Activated CD4-positive, CD25-positive, alpha-beta regulatory T cell (primary cell): ENCODE data around the gene SH3BP2.
A peak's percentile ranks its signal among the peaks of the same experiment; 100 is the strongest.

Source experiments
- DNase-seq, 4 experiments: peaks; one replicate each; lab custom pipeline; 2025; lab: John Stamatoyannopoulos, UW

The SH3BP2 gene

DNA sequence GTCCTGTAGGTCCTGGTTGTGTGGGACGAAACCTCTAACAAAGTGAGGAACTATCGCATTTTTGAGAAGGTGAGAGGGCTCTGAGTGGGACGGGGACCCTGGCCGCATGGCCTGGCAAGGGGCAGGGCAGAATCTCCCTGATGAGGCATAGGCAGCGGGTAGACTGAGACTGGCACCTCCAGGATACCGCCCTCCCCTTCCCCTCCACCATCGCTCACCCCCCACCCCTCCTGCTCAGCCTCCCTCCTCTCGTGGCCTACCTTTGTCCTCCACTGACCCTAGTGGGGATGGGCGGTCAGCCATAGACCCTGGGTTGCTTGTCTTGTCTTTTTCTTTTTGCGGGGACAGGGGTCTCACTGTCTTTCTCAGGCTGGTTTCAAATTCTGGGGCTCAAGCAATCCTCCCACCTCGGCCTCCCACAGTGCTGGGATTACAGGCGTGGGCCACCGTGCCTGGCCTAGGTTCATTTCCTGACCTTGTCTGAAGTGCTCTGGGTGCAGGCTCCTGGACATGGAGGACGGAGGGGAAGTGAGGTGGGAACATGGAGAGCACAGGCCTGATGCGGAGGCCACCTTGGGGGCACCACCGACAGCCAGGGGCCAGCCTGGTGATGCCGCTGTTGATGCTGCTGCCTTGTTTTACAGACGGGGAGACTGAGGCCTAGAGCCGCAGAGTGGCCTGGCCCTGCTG lies 40.2 kb downstream of the SH3BP2 start:
- no peak for DNase-seq

- no peak for DNase-seq
These were observed 40.8 kb downstream of the SH3BP2 start for GRCh38 chr4:2833671-2834000.

DNA sequence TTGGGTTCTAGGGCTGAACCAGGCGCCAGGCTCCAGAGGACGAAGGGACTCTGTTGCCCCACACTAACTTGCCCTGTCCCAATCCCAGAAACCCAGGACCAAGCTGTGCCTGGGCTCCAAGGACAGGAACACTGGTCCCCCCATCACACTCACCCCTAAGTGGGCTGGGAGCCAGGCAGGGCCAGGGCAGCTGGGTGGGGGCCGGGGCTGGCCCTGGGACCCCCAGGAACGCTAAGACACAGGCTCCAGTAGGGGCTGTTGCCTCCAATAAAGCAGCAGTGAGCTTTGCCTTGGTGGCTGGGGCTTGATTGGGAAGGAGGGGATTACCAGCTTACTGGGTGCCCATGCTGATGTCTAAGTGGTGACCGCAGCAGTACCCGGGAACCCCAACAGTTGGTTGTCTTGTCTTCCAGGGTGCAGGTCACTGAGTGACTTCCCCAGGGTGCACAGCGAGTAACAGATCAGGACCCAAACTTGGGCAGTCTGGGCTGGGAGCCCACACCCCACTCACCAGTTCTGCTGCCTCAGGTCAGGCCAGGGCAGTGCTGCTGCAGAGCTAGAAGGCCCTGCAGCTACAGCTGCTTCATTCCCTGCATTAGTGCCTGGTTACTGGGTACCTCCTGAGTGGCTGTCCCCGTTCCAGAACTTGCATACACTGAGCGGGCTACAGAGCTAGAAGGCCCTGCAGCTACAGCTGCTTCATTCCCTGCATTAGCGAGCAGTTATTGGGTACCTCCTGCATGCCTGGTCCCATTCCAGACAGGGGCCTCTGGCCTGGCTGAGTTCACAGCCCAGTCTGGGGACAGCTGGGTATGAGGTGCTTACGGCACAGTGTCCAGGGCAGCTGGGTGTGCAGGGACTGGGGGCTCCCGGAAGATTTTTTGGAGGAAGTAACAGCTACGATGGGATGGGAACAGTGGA lies 41.4 kb downstream of the SH3BP2 start:
- no peak for DNase-seq

DNA sequence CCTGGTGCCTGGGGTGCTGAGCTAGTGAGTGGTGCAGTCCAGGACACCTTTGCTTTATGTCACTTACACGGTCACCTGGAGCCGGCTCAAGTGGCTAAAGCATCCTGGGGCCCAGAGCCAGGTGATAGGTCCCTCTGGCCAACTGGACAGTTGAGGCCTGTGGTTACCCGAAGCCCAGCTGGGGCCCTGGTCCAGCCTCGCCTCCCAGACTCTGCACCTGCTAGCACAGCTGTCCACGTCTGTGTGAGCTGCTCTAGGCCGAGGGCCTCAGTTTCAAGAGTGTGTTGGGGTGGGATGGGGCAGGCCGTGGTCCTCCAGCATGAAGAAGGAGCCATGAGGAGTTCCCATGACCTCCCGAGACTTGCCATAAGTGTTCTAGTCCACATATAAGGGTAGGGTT lies 43.1 kb downstream of the SH3BP2 start:
- DNase-seq = no peak

DNA sequence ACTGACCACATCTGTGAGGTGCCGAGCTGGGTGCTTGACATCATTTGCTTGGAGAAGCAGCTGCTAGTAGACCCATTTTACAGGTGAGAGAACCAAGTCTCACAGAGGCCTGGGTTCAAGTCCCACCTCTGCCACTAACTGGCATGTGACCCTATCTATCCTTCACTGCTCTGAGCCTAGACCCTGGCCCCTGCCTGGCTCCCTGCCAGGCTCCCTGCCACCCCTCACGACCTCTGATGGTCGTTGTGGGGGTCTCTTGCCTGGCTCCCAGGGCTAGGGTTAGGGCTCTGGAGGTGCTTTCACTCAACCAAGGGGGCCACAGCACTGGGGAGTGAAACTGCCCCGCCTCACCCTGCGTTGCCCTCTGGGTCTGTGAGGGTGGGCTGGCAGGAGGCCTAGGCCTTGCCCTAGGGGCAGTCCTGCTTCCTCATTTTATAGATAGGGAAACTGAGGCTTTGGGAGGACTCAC lies 43.5 kb downstream of the SH3BP2 start:
- no peak for DNase-seq

GRCh38 chr4:2837110-2837903 lies 44.4 kb downstream of the SH3BP2 start:
- DNase-seq = no peak

DNA sequence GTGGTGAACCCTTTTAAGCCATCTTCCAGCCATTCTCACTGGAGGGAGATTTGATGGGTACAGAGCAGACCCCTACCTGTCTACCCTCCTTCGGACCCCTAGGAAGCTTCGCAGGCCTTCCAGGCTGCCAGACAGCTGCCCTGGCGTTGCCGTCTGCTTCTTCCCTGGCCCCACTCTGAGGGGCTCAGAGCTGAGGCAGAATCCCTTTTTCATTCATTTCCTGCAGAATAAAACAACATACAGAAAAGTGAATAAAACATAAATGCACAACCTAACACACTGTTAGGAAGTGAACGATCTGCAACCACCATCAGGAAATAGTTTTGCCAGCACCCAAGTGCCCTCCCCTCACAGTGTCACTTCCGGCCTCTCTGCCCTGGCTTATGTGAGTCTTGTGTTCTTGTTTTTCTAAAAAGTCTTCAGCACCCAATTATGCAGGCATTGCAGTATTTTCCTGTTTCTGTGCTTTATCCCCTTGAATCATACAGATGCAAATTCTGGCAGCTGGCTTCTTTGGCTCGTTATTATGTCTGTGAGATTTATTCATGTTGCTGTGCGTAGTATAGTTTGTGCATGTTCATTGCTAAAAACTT lies 45.1 kb downstream of the SH3BP2 start:
- peak in 3 of 4 experiments; percentile 35 to 68 (median 60) for DNase-seq

GRCh38 chr4:2839060-2839459 lies 46.2 kb downstream of the SH3BP2 start:
- no peak for DNase-seq

DNA sequence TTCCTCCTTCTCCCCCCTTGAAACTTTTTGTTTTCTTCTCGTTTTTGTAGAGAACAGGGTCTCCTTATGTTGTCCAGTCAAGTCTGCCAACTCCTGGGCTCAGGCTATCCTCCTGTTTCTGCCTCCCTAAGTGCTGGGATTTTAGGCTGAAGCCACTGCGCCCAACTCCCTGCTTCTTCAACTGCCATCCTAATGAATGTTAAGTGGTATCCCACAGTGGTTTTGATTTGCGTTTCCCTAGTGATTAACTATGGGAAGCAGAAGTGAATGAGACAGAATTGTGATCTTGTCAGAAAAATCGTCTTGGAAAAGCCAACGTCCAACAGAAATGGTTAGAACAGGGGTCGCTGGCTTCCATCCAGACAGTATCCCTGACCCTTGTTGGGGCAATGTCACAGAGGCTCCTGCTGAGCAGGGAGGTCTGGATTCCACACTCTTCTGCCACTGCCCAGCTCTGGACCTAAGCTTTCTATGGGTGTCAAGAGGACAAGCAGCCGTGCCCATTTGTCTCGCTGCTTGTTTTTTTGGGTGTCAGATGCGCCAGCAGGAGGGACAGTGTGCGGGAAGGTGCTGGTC lies 49.9 kb downstream of the SH3BP2 start:
- no peak for DNase-seq

DNA sequence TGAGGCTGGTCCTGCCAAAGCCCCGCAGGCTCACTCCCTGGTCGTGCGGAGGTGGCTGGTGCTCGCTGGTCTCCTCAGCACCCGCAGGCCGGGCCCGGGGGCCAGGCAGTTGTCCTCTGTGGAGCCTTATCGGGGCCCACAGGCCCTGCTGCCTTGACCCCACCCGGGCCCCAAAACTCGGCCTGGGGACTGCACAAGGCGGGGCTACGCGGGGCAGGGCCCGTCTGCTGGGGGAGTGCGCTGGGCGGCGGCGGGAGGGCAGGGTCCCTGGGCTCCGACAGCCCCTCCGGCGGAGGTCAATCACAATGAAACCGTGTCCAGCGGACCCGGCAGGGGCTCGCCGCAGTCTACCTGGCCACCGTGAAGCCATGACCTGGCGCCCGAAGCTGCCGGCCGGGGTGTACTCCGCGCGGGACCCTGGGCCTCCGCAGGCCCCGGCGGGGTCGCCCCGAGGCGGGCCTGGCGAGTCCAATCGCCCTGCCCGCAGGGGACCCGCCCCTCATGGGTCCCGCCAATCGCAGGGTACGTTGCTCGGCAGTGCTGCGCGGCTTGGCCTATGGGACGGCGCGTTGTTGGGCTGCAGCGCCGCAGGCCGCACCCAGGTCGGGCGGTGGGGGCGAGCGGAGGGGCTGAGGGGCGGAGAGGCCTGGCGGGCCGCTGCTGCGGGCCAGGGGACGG lies 50.5 kb downstream of the SH3BP2 start, which contains the start of gene ADD1:
ADD1 (plus strand) TSS at position 582 of the 678 bp plus-strand sequence. CDS start 32,072 bp downstream, outside the sequence.
- peak; percentile 78 to 85 (median 81) for DNase-seq

GRCh38 chr4:2843941-2844584 lies 51.2 kb downstream of the SH3BP2 start:
- DNase-seq = no peak

GRCh38 chr4:2846172-2846571 lies 53.3 kb downstream of the SH3BP2 start:
- DNase-seq = no peak

GRCh38 chr4:2847302-2847871 lies 54.5 kb downstream of the SH3BP2 start:
- DNase-seq = no peak

GRCh38 chr4:2848449-2848848 lies 55.6 kb downstream of the SH3BP2 start:
- no peak for DNase-seq

DNA sequence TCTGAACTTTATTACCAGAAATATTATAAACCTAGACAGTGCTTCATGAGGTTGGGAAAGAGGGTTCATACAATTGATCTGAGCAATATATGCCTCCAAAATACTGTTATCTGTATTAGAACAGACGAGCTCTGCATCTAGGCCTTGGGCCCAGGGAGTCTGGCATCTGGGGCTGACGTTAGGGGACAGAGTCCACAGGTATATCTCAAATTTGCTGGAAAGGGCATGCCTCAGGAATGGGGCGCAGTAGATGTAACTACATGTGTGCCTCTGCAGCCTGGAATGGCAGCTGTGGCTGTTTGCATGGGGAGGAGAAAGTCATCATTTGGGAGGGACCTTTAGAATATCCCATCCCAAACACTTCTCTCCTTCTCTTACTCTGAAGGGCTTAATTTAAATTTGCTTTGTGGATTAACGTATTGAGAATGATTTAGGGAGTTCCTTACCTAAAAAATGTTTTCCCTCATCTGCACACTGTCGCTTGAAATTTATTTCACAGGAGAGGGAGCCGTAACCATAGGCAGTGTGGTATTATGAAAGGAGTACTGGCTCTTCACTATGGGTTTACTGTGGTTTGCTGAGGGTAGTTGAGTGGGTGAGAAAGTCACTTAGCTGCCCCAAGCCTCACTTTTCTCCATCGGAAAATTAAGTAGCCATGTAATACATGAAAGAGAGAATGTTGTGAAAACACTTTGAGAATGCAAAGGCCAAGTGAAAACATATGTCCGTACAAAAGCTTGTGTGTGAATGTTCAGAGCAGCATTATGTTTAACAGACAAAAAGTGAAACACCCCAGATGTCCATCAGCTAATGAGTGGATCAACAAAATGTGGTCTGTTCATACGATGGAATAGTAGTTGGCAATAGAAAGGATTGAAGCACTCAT lies 56.6 kb downstream of the SH3BP2 start:
- DNase-seq = no peak

- no peak for DNase-seq
These were observed 58.3 kb downstream of the SH3BP2 start for GRCh38 chr4:2850966-2851798.

DNA sequence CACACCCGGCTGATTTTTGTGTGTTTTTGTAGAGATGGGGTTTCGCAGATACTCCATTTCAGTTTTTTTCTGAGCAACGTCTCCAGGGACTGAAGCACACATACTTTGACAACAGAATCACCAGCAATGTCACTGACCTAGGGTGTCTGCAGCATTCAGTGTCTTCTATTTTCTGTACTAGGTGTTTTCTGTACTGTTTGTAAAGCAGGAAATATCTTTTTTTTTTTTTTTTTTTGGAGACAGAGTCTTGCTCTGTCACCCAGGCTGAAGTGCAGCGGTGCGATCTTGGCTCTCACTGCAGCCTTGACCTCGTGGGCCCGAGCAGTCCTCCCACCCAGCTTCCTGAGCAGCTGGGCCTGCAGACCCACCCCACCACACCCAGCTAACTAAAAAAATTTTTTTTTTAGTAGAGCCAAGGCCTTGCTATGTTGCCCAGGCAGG lies 59.6 kb downstream of the SH3BP2 start:
- no peak for DNase-seq

DNA sequence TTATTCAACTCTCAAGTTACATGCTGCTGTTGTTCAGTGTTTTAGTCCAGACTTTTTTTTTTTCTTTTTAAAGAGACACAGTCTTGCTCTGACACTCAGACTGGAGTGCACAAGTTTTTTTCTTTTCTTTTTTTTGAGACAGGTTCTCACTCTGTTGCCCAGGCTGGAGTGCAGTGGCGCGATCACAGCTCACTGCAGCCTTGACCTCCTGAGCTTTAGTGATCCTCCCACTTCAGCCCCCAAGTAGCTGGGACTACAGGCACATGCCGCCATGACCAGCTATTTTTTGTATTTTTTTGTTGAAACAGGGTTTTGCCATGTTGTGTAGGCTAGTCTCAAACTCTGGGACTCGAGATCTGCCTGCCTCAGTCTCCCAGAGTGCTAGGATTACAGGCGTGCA lies 62.7 kb downstream of the SH3BP2 start:
- no peak for DNase-seq
